IPS DF 6.9 (cell line): Measurements from ENCODE around the gene MTCL1.

Experiments used
- DNase-seq: peaks from one replicate; pipeline ENCODE4 v3.0.0-alpha.2; 2013; ENCODE audit warnings: low read depth, low spot score
- H3K27ac ChIP-seq: one replicate; pipeline ENCODE4 v1.5.1; 2013; ENCODE audit warnings: low read length, control low read depth
- H3K27me3 ChIP-seq: 2 replicates; pipeline ENCODE4 v1.6.1; 2013; ENCODE audit warnings: mild to moderate bottlenecking, low read length; ENCODE audit not compliant: control insufficient read depth, insufficient read depth
- H3K36me3 ChIP-seq: 2 replicates; pipeline ENCODE4 v1.6.1; 2013; ENCODE audit warnings: low read length; ENCODE audit not compliant: control insufficient read depth, insufficient read depth
- H3K4me1 ChIP-seq: 2 replicates; pipeline ENCODE4 v1.6.1; 2013; ENCODE audit warnings: low read length; ENCODE audit not compliant: control insufficient read depth, insufficient read depth
- H3K4me3 ChIP-seq: 2 replicates; pipeline ENCODE4 v1.5.1; 2013; ENCODE audit warnings: mild to moderate bottlenecking, low read length
- H3K9me3 ChIP-seq: 2 replicates; pipeline ENCODE4 v1.6.1; 2013; ENCODE audit warnings: low read length, inconsistent platforms; ENCODE audit not compliant: control insufficient read depth, insufficient read depth
- WGBS: extraction: QIAGEN DNeasy Blood & Tissue Kit; methylation state at CpG from one replicate; pipeline ENCODE4 v1.1.7; 2013; ENCODE audit warnings: mixed read lengths, missing lambda C conversion rate; ENCODE audit not compliant: insufficient read length, insufficient coverage; 5-methylcytosine and 5-hydroxymethylcytosine counted together

Gene MTCL1

DNA sequence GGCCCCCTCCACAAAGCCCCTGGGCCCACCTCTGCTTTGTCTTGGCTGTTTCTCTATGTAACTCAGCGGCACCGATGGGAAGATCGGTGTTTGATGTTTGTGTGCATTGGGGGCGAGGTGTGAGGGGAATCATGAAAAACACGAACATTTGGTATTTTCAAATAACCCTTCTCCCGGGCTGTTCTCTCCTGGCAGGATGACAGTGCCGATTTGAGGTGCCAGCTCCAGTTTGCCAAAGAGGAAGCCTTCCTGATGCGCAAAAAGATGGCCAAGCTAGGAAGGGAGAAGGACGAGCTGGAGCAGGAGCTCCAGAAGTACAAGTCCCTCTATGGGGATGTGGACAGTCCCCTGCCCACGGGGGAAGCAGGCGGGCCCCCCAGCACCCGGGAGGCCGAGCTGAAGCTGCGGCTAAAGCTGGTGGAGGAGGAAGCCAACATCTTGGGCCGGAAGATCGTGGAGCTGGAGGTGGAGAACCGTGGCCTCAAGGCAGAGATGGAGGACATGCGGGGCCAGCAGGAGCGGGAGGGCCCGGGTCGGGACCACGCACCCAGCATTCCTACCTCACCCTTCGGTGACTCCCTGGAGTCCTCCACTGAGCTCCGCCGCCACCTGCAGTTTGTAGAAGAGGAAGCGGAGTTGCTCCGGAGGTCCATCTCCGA lies 78.1 kb downstream of the MTCL1 start:
- H3K27ac ChIP-seq, result no peak overlapping the region
- H3K9me3 ChIP-seq, result no peaks in the 10 kb centered on the region
- peaks cover 3% of the 10 kb centered on the region; the same call in 1 of the 2 replicates for H3K36me3 ChIP-seq
- WGBS, result no CpG with 5 or more reads among the region's 28 CpGs
- no peaks in the 10 kb centered on the region for H3K4me1 ChIP-seq
- no peak overlapping the region for H3K4me3 ChIP-seq
- no peaks in the 10 kb centered on the region for H3K27me3 ChIP-seq
- DNase-seq, result no peak

- no CpG with 5 or more reads among the region's 35 CpGs for WGBS
- no peak for DNase-seq
- Histone ChIP-seq H3K36me3 (peaks cover 3% of the 10 kb centered on the region; the same call in 1 of the 2 replicates), H3K27ac (no peak overlapping the region), H3K4me1 (no peaks in the 10 kb centered on the region), H3K9me3 (no peaks in the 10 kb centered on the region), H3K4me3 (no peak overlapping the region), H3K27me3 (no peaks in the 10 kb centered on the region)
Observed at GRCh38 chr18:8783994-8784530, 78.7 kb downstream of the MTCL1 start.

- Histone ChIP-seq H3K4me3 (no peak overlapping the region), H3K4me1 (no peaks in the 10 kb centered on the region), H3K27ac (no peak overlapping the region), H3K36me3 (peaks cover 3% of the 10 kb centered on the region; the same call in 1 of the 2 replicates), H3K9me3 (no peaks in the 10 kb centered on the region), H3K27me3 (no peaks in the 10 kb centered on the region)
- no peak for DNase-seq
- WGBS, result no CpG with 5 or more reads among the region's 24 CpGs
Observed at GRCh38 chr18:8785261-8785660, 79.9 kb downstream of the MTCL1 start.

DNA sequence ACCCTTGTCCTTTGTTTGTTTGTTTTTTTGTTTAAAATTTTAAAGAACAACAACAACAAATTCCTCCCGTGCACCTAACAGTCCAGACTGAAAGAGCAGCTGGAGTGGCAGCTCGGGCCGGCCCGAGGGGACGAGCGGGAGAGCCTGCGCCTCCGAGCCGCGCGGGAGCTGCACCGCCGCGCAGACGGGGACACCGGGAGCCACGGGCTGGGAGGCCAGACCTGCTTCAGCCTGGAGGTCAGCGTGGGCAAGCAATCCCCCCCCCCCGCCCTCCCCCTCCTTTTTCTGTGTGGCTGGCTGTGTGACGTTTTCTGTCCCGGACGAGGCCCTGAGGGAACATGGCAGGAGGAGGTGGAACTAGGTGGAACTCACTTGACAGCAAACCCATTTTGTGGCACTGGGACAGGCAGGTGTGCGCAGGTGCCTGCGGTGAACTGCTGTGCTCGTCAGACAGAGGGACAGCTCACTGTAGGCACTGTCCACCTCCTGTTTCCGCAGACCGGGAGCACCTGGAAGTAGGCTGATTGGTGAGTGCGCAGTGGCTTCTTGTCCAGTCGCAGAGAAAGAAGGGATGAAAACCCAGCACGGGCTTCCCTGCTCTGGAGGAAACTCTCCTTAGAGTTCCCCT lies 80.6 kb downstream of the MTCL1 start:
- Histone ChIP-seq H3K27me3 (no peaks in the 10 kb centered on the region), H3K27ac (no peak overlapping the region), H3K4me1 (no peaks in the 10 kb centered on the region), H3K4me3 (no peak overlapping the region), H3K36me3 (peaks cover 3% of the 10 kb centered on the region; the same call in 1 of the 2 replicates), H3K9me3 (no peaks in the 10 kb centered on the region)
- WGBS, result no CpG with 5 or more reads among the region's 30 CpGs
- no peak for DNase-seq

- Histone ChIP-seq H3K27ac (no peak overlapping the region), H3K4me3 (no peak overlapping the region), H3K4me1 (0 out of 2 replicates have a peak, but pooled peaks cover 1% of the 10 kb centered on the region), H3K27me3 (no peaks in the 10 kb centered on the region), H3K9me3 (no peaks in the 10 kb centered on the region), H3K36me3 (peaks cover 3% of the 10 kb centered on the region; the same call in 1 of the 2 replicates)
- WGBS, result no CpG with 5 or more reads among the region's 17 CpGs
- DNase-seq, result no peak
Observed at GRCh38 chr18:8786483-8787370, 81.4 kb downstream of the MTCL1 start.

DNA sequence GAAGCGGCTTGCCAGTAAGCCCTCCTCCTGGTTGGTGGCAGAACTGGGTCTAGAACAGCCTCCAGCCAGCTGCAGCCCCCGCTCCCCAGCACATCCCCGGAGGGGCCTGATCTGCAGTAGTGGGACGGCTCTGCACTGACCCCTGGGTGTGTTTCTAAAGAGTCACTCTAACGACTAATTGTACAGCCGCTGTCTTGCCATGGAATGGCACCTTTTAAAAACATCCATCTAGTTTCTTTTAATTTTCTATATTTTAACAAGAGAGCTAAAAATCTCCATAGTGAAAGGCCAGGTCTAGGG lies 82.0 kb downstream of the MTCL1 start:
- no CpG with 5 or more reads among the region's 6 CpGs for WGBS
- Histone ChIP-seq H3K4me1 (0 out of 2 replicates have a peak, but pooled peaks cover 1% of the 10 kb centered on the region), H3K27ac (no peak overlapping the region), H3K36me3 (peaks cover 3% of the 10 kb centered on the region; the same call in 1 of the 2 replicates), H3K27me3 (no peaks in the 10 kb centered on the region), H3K4me3 (no peak overlapping the region), H3K9me3 (no peaks in the 10 kb centered on the region)
- no peak for DNase-seq

- peaks cover 3% of the 10 kb centered on the region; the same call in 1 of the 2 replicates for H3K4me1 ChIP-seq
- H3K4me3 ChIP-seq, result no peak overlapping the region
- WGBS, result no CpG with 5 or more reads among the region's 6 CpGs
- H3K36me3 ChIP-seq, result peaks cover 5% of the 10 kb centered on the region; the same call in 1 of the 2 replicates
- no peak for DNase-seq
- H3K27me3 ChIP-seq, result no peaks in the 10 kb centered on the region
- no peaks in the 10 kb centered on the region for H3K9me3 ChIP-seq
- H3K27ac ChIP-seq, result no peak overlapping the region
Observed at GRCh38 chr18:8787794-8788193, 82.4 kb downstream of the MTCL1 start.

GRCh38 chr18:8788503-8789429 lies 83.4 kb downstream of the MTCL1 start:
- H3K4me1 ChIP-seq, result peaks cover 3% of the 10 kb centered on the region; the same call in 1 of the 2 replicates
- no peak for DNase-seq
- no peak overlapping the region for H3K27ac ChIP-seq
- no peaks in the 10 kb centered on the region for H3K9me3 ChIP-seq
- H3K36me3 ChIP-seq, result peaks cover 5% of the 10 kb centered on the region; the same call in 1 of the 2 replicates
- no CpG with 5 or more reads among the region's 13 CpGs for WGBS
- H3K27me3 ChIP-seq, result no peaks in the 10 kb centered on the region
- H3K4me3 ChIP-seq, result no peak overlapping the region

DNA sequence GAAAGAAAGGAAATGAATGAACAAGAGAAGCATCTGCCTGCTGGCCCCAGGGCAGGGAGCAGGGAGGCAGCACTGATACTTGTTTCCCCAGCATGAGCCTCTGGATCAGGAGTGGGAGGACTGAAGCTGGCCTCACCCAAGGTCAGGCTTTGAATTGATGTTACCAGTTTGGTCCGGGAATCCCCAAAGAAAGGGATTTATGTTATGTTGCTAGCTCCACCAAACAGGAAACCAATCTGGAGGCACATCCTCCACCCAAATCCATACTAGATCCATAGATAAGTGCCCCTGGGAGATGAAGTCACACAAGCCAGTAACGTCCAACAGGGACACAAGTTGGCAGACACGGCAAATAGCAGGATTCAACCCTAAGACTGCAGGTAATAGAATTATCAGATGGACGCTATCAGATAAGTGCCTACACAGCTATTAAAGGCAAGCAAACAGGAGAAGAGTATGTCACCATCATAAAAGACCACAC lies 85.9 kb downstream of the MTCL1 start:
- H3K4me1 ChIP-seq, result peaks cover 4% of the 10 kb centered on the region; the same call in 1 of the 2 replicates
- H3K27ac ChIP-seq, result no peak overlapping the region
- WGBS, result no CpG with 5 or more reads among the region's 4 CpGs
- H3K9me3 ChIP-seq, result no peaks in the 10 kb centered on the region
- no peaks in the 10 kb centered on the region for H3K27me3 ChIP-seq
- DNase-seq, result no peak
- H3K36me3 ChIP-seq, result peaks cover 2% of the 10 kb centered on the region; the same call in 1 of the 2 replicates
- H3K4me3 ChIP-seq, result no peak overlapping the region
